PC-9 (cell line): ENCODE data around the gene ZNF880. TPM values are rescaled to one million over a fixed set of nuclear protein-coding genes. Genes with fewer than 3 reads are reported as not detected.
A peak's percentile ranks its signal among the peaks of the same experiment; 100 is the strongest.

Experiments used
- BruUV-seq: library from RNA; stranded (reverse); fragments of 400-500 nt; replicated peaks from 2 replicates; lab custom pipeline; 2021; lab: Mats Ljungman, UMichigan
- CTCF ChIA-PET: fragments of 300-600 bp; sonication (Branson Sonifier 250); formaldehyde crosslinking; loops from one replicate; lab custom pipeline; 2022; ENCODE audit warnings: antibody characterized with exemption; lab: Charles Lee
- POLR2A ChIA-PET: fragments of 300-600 bp; sonication (Branson Sonifier 250); formaldehyde crosslinking; loops from one replicate; lab custom pipeline; 2022; ENCODE audit warnings: antibody characterized with exemption; ENCODE audit not compliant: unreplicated experiment; lab: Charles Lee
- DNase-seq, 2 experiments: peaks; one replicate each; pipeline versions ENCODE4 v3.0.0 to v3.0.0-alpha.2; 2015 to 2022; ENCODE audit warnings: mixed read lengths in 1 of 2
- H2AFZ ChIP-seq: fragments of 200-600 bp; sonication (generic); 2 replicates; pipeline ENCODE4 v1.8.1; 2017; ENCODE audit warnings: antibody characterized with exemption
- H3F3A ChIP-seq: fragments of 200-600 bp; sonication (generic); 2 replicates; pipeline ENCODE4 v1.8.1; 2017; ENCODE audit warnings: antibody characterized with exemption, mild to moderate bottlenecking, low read depth; ENCODE audit not compliant: insufficient read depth
- H3K27ac ChIP-seq: fragments of 200-600 bp; sonication (generic); 2 replicates; pipeline ENCODE4 v1.6.1; 2016; ENCODE audit warnings: mixed run types
- H3K27me3 ChIP-seq: fragments of 200-600 bp; sonication (generic); 2 replicates; pipeline ENCODE4 v1.6.1; 2016; ENCODE audit warnings: low read depth, mixed run types; ENCODE audit not compliant: insufficient read depth
- H3K36me3 ChIP-seq: fragments of 200-600 bp; sonication (generic); 2 replicates; pipeline ENCODE4 v1.6.1; 2016; ENCODE audit warnings: low read depth, mixed run types
- H3K4me1 ChIP-seq: fragments of 200-600 bp; sonication (generic); replicated peaks from 2 replicates; pipeline ENCODE4 v1.6.1; 2016; ENCODE audit warnings: mixed run types; ENCODE audit not compliant: insufficient read depth
- H3K4me2 ChIP-seq: fragments of 200-600 bp; sonication (generic); 2 replicates; pipeline ENCODE4 v1.6.1; 2017; ENCODE audit warnings: mixed run types
- H3K4me3 ChIP-seq: fragments of 200-600 bp; sonication (generic); 2 replicates; pipeline ENCODE4 v1.6.1; 2016; ENCODE audit warnings: mixed run types
- H3K79me2 ChIP-seq: fragments of 200-600 bp; sonication (generic); 2 replicates; pipeline ENCODE4 v1.6.1; 2017; ENCODE audit warnings: low read depth, mixed run types
- H3K9me2 ChIP-seq: fragments of 200-600 bp; sonication (generic); 2 replicates; pipeline ENCODE4 v1.8.1; 2017; ENCODE audit warnings: mild to moderate bottlenecking; ENCODE audit not compliant: insufficient read depth
- H3K9me3 ChIP-seq: fragments of 200-600 bp; sonication (generic); 2 replicates; pipeline ENCODE4 v1.8.1; 2016; ENCODE audit warnings: low read depth; ENCODE audit not compliant: insufficient read depth
- H4K20me1 ChIP-seq: fragments of 200-600 bp; sonication (generic); 2 replicates; pipeline ENCODE4 v1.8.1; 2017; ENCODE audit not compliant: insufficient read depth
- EZH2 ChIP-seq: fragments of 200-600 bp; sonication (generic); IDR thresholded peaks from 2 replicates; pipeline ENCODE4 v1.8.0; 2017; ENCODE audit warnings: antibody characterized with exemption, low read depth
- intact Hi-C: fragments of 100-400 bp; cut with micrococcal nuclease; formaldehyde crosslinking; loops from one replicate; pipeline ENCODE4 v1.10.0; 2022; ENCODE audit not compliant: unreplicated experiment
- total RNA-seq: library from RNA; stranded (reverse); gene quantifications from 2 replicates; pipeline ENCODE4 v1.2.3, GENCODE V29; 2021
- TF ChIP-seq, protein P1 (sequence below): fragments of 200-600 bp; sonication (generic); conservative IDR thresholded peaks from 2 replicates; pipeline ENCODE4 v1.6.1; 2017; ENCODE audit warnings: mixed run types, antibody characterized with exemption, mild to moderate bottlenecking, moderate library complexity

The ZNF880 gene
- total RNA-seq, 1 experiment from 2014 or later = 27.3 TPM

DNA sequence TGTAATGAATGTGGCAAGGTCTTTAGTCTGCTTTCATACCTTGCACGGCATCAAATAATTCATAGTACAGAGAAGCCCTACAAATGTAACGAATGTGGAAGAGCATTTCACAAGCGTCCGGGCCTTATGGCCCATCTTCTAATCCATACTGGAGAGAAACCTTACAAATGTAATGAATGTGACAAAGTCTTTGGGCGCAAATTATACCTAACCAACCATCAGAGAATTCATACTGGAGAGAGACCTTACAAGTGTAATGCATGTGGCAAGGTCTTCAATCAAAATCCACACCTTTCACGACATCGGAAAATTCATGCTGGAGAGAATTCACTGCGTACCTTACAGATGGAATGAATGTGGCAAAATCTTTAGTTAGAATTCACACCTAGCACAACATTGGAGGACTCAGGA is 3.3 kb upstream of the ZNF880 start:
- no TSS peak for BruUV-seq
- no peaks in the 10 kb centered on the region for H4K20me1 ChIP-seq
- CTCF ChIA-PET = no interaction called here
- no peaks in the 10 kb centered on the region for H3K27me3 ChIP-seq
- no peak overlapping the region for H3K4me3 ChIP-seq
- no peak overlapping the region for H3K27ac ChIP-seq
- peaks cover 7% of the 10 kb centered on the region; the same call in 1 of the 2 replicates for H3K79me2 ChIP-seq
- H3F3A ChIP-seq = no peaks in the 10 kb centered on the region
- H3K9me3 ChIP-seq = peaks cover 53% of the 10 kb centered on the region
- no peaks in the 10 kb centered on the region for H3K9me2 ChIP-seq
- H3K4me1 ChIP-seq = 0 out of 2 replicates have a peak, but pooled peaks cover 8% of the 10 kb centered on the region
- POLR2A ChIA-PET = no interaction called here
- DNase-seq = no peak
- no peaks in the 10 kb centered on the region for H3K36me3 ChIP-seq
- intact Hi-C loops = loop anchor here (5.0 kb wide), 1 partner anchor 99 kb away; the partner anchor contains the start of gene ZNF766
- H2AFZ ChIP-seq = no peak overlapping the region; the same call in 1 of the 2 replicates
- no peak overlapping the region for H3K4me2 ChIP-seq
- TF ChIP-seq, protein P1, sequence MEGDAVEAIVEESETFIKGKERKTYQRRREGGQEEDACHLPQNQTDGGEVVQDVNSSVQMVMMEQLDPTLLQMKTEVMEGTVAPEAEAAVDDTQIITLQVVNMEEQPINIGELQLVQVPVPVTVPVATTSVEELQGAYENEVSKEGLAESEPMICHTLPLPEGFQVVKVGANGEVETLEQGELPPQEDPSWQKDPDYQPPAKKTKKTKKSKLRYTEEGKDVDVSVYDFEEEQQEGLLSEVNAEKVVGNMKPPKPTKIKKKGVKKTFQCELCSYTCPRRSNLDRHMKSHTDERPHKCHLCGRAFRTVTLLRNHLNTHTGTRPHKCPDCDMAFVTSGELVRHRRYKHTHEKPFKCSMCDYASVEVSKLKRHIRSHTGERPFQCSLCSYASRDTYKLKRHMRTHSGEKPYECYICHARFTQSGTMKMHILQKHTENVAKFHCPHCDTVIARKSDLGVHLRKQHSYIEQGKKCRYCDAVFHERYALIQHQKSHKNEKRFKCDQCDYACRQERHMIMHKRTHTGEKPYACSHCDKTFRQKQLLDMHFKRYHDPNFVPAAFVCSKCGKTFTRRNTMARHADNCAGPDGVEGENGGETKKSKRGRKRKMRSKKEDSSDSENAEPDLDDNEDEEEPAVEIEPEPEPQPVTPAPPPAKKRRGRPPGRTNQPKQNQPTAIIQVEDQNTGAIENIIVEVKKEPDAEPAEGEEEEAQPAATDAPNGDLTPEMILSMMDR = no peak
- no peak for TF ChIP-seq EZH2

DNA sequence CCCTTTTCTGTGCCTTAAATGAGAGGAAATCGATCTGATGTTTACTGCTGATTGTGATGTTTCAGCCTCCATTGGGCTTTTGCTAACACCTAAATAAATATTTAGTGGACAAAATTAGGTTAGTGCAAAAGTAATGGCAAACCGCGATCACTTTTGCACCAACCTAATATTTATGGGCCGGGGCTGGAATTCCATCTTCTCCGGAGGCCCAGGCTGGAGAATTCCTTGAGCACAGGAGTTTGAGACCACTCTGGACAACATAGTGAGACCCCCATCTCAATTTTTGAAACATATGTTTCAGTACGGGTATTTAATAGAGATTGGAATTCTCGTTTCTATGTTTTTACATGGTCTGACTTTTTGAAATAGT is 603 bp downstream of the ZNF880 start:
- ChIA-PET POLR2A (no interaction called here), CTCF (interaction anchor here (0.9 kb wide), 1 partner anchor 122 kb away, joined by 4 read pairs; no protein-coding TSS in a partner anchor)
- Histone ChIP-seq H3K4me3 (peak overlapping the region; percentile 78), H4K20me1 (no peaks in the 10 kb centered on the region), H3K4me1 (0 out of 2 replicates have a peak, but pooled peaks cover 8% of the 10 kb centered on the region), H3K79me2 (peaks cover 9% of the 10 kb centered on the region; the same call in 1 of the 2 replicates), H3K27me3 (no peaks in the 10 kb centered on the region), H3K27ac (peak overlapping the region; percentile 67), H3K4me2 (peak overlapping the region; percentile 79), H3K9me3 (peaks cover 43% of the 10 kb centered on the region), H3F3A (no peaks in the 10 kb centered on the region), H3K9me2 (no peaks in the 10 kb centered on the region), H2AFZ (peak overlapping the region; percentile 99), H3K36me3 (peaks cover 14% of the 10 kb centered on the region; the same call in 1 of the 2 replicates)
- BruUV-seq = no TSS peak
- no peak for TF ChIP-seq EZH2
- TF ChIP-seq, protein P1 = no peak
- intact Hi-C loops = no loop called here
- no peak for DNase-seq

DNA sequence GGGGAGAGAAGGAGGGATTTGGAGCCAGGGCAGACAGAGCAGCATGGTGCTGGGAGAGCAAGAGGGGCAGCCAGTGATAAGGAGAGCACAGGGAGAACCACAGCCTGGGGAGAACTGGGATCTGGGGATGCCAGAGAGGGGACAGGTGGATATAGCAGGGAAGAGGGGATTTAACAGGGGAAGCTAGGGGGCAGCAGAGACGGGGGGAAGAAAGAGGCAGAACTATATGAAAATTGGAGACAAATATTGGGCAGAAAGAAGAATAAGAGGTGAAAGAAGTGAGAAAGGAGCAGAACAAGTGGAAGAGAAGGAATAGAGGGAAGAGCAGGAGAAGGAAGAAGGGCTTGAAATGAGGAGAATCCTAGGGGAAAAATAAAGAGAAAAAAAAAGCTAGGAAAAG is 21.4 kb downstream of the ZNF880 start:
- ChIA-PET POLR2A (no interaction called here), CTCF (no interaction called here)
- no peak for TF ChIP-seq EZH2
- TF ChIP-seq, protein P1 = no peak
- Histone ChIP-seq H3K27me3 (no peaks in the 10 kb centered on the region), H3K9me3 (peaks cover 30% of the 10 kb centered on the region), H3F3A (no peaks in the 10 kb centered on the region), H3K4me3 (no peak overlapping the region), H3K79me2 (no peaks in the 10 kb centered on the region), H3K27ac (no peak overlapping the region), H2AFZ (no peak overlapping the region), H3K4me1 (no peaks in the 10 kb centered on the region), H4K20me1 (no peaks in the 10 kb centered on the region), H3K4me2 (no peak overlapping the region), H3K36me3 (no peaks in the 10 kb centered on the region), H3K9me2 (no peaks in the 10 kb centered on the region)
- no peak for DNase-seq
- intact Hi-C loops = no loop called here
- BruUV-seq = no TSS peak
